Adrenal gland (tissue), 5 donors: Measurements from ENCODE around the gene BTNL3.

ENCODE experiments used
- CTCF ChIP-seq, 6 experiments: fragments of 450-650 bp in 4 of 6; fragments of 200-600 bp in 2 of 6; sonication (generic) in 1 of 6; IDR thresholded peaks; 1 replicate in 5 of 6; 2 replicates in 1 of 6; pipeline versions ENCODE4 v1.5.1 to v1.8.0; 2016 to 2021; ENCODE audit warnings: antibody characterized with exemption in 6 of 6, mild to moderate bottlenecking in 2 of 6, moderate library complexity in 1 of 6
- POLR2A ChIP-seq, 2 donors: fragments of 450-650 bp; IDR thresholded peaks; one replicate each; pipeline ENCODE4 v1.6.1; 2017; ENCODE audit warnings: antibody characterized with exemption in 2 of 2, mild to moderate bottlenecking in 2 of 2, moderate library complexity in 1 of 2
- donor health status: DM: no; HTN: no; CAD: no.

GRCh38 chr5:180988016-180988415 is 630 bp upstream of the BTNL3 start:
- TF ChIP-seq CTCF (IDR thresholded peaks at IDR 0.05): no peak
- TF ChIP-seq POLR2A (IDR thresholded peaks at IDR 0.05): no peak
